Prostate gland (tissue), 2 donors: ENCODE results near the gene LAMP2.
"Not testable (repeated sequence)": the region's sequence is repeated elsewhere in the genome, so short reads cannot be mapped to it uniquely, and the experiment has no call there.

Source experiments
- POLR2A ChIP-seq: fragments of 450-650 bp; IDR thresholded peaks from one replicate; pipeline ENCODE4 v1.6.1; 2016; ENCODE audit warnings: antibody characterized with exemption, mild to moderate bottlenecking
- POLR2AphosphoS5 ChIP-seq: sonication (generic); formaldehyde crosslinking; IDR thresholded peaks from one replicate; pipeline ENCODE4 v1.6.1; 2017; ENCODE audit warnings: antibody characterized with exemption
- TF ChIP-seq, protein P1 (sequence below), 4 experiments: fragments of 200-600 bp in 2 of 4; fragments of 450-650 bp in 2 of 4; sonication (generic) in 2 of 4; IDR thresholded peaks; 1 replicate in 3 of 4; 2 replicates in 1 of 4; pipeline ENCODE4 v1.5.1; 2016 to 2019; ENCODE audit warnings: antibody characterized with exemption in 4 of 4, mild to moderate bottlenecking in 2 of 4, moderate library complexity in 2 of 4

- not testable (repeated sequence) for TF ChIP-seq POLR2A, POLR2AphosphoS5
- TF ChIP-seq, protein P1, sequence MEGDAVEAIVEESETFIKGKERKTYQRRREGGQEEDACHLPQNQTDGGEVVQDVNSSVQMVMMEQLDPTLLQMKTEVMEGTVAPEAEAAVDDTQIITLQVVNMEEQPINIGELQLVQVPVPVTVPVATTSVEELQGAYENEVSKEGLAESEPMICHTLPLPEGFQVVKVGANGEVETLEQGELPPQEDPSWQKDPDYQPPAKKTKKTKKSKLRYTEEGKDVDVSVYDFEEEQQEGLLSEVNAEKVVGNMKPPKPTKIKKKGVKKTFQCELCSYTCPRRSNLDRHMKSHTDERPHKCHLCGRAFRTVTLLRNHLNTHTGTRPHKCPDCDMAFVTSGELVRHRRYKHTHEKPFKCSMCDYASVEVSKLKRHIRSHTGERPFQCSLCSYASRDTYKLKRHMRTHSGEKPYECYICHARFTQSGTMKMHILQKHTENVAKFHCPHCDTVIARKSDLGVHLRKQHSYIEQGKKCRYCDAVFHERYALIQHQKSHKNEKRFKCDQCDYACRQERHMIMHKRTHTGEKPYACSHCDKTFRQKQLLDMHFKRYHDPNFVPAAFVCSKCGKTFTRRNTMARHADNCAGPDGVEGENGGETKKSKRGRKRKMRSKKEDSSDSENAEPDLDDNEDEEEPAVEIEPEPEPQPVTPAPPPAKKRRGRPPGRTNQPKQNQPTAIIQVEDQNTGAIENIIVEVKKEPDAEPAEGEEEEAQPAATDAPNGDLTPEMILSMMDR (IDR thresholded peaks at IDR 0.05), result not testable (repeated sequence)
Observed at GRCh38 chrX:120490119-120490518, 21.0 kb upstream of the LAMP2 start.
